Trophoblast cell (in vitro differentiated cells and primary cell): ENCODE data around the gene TSHZ1.

Source experiments
- DNase-seq, 2 donors: peaks; one replicate each; pipeline ENCODE4 v3.0.0-alpha.2; 2016
- H2AFZ ChIP-seq: 2 replicates; pipeline ENCODE4 v1.6.1; 2013; ENCODE audit warnings: low read length, moderate library complexity, mild to moderate bottlenecking; ENCODE audit not compliant: insufficient read depth, poor library complexity
- H2AK5ac ChIP-seq: 2 replicates; pipeline ENCODE4 v1.6.1; 2013; ENCODE audit warnings: mild to moderate bottlenecking, low read length
- H2BK120ac ChIP-seq: 2 replicates; pipeline ENCODE4 v1.6.1; 2013; ENCODE audit warnings: low read length, mild to moderate bottlenecking, moderate library complexity; ENCODE audit not compliant: insufficient read depth, poor library complexity
- H2BK12ac ChIP-seq: 2 replicates; pipeline ENCODE4 v1.6.1; 2013; ENCODE audit warnings: mild to moderate bottlenecking, low read length, moderate library complexity
- H2BK5ac ChIP-seq: 2 replicates; pipeline ENCODE4 v1.6.1; 2013; ENCODE audit warnings: low read length, low read depth, moderate library complexity, mild to moderate bottlenecking; ENCODE audit not compliant: poor library complexity
- H3K14ac ChIP-seq: 2 replicates; pipeline ENCODE4 v1.6.1; 2013; ENCODE audit warnings: mild to moderate bottlenecking, low read length
- H3K18ac ChIP-seq: 2 replicates; pipeline ENCODE4 v1.6.1; 2013; ENCODE audit warnings: mild to moderate bottlenecking, low read length
- H3K23ac ChIP-seq: 2 replicates; pipeline ENCODE4 v1.6.1; 2013; ENCODE audit warnings: low read length
- H3K27ac ChIP-seq: 2 replicates; pipeline ENCODE4 v1.5.1; 2013; ENCODE audit warnings: low read depth, mild to moderate bottlenecking, inconsistent platforms, low read length, moderate library complexity
- H3K27me3 ChIP-seq: 2 replicates; pipeline ENCODE4 v1.6.1; 2013; ENCODE audit warnings: inconsistent platforms, mild to moderate bottlenecking, low read length, moderate library complexity; ENCODE audit not compliant: insufficient read depth
- H3K36me3 ChIP-seq, 2 experiments: 1 replicate in 1 of 2; 2 replicates in 1 of 2; pipeline ENCODE4 v1.6.1; 2013; ENCODE audit warnings: low read length in 2 of 2, mild to moderate bottlenecking in 2 of 2, moderate library complexity in 1 of 2; ENCODE audit not compliant: insufficient read depth in 2 of 2, control insufficient read depth in 1 of 2
- H3K4ac ChIP-seq: 2 replicates; pipeline ENCODE4 v1.6.1; 2013; ENCODE audit warnings: low read depth, mild to moderate bottlenecking, low read length, moderate library complexity
- H3K4me1 ChIP-seq, 2 experiments: 1 replicate in 1 of 2; 2 replicates in 1 of 2; pipeline ENCODE4 v1.6.1; 2013; ENCODE audit warnings: low read length in 2 of 2, mild to moderate bottlenecking in 2 of 2, moderate library complexity in 1 of 2; ENCODE audit not compliant: insufficient read depth in 2 of 2, control insufficient read depth in 1 of 2
- H3K4me2 ChIP-seq: 2 replicates; pipeline ENCODE4 v1.6.1; 2013; ENCODE audit warnings: inconsistent platforms, mild to moderate bottlenecking, low read length, moderate library complexity
- H3K4me3 ChIP-seq: 2 replicates; pipeline ENCODE4 v1.5.1; 2013; ENCODE audit warnings: mild to moderate bottlenecking, low read depth, low read length, inconsistent platforms
- H3K79me1 ChIP-seq: one replicate; pipeline ENCODE4 v1.6.1; 2013; ENCODE audit warnings: low read length
- H3K79me2 ChIP-seq: 2 replicates; pipeline ENCODE4 v1.6.1; 2013; ENCODE audit warnings: low read length, mild to moderate bottlenecking; ENCODE audit not compliant: control insufficient read depth, insufficient read depth, poor library complexity
- H3K9ac ChIP-seq: 2 replicates; pipeline ENCODE4 v1.6.1; 2013; ENCODE audit warnings: mild to moderate bottlenecking, low read length
- H3K9me3 ChIP-seq: 2 replicates; pipeline ENCODE4 v1.6.1; 2013; ENCODE audit warnings: low read depth, mild to moderate bottlenecking, control low read depth, inconsistent platforms, low read length; ENCODE audit not compliant: insufficient read depth
- H4K12ac ChIP-seq: 2 replicates; pipeline ENCODE4 v1.6.1; 2013; ENCODE audit warnings: low read depth, mild to moderate bottlenecking, low read length, moderate library complexity
- H4K8ac ChIP-seq: 2 replicates; pipeline ENCODE4 v1.6.1; 2013; ENCODE audit warnings: low read depth, mild to moderate bottlenecking, low read length, moderate library complexity
- H4K91ac ChIP-seq: one replicate; pipeline ENCODE4 v1.6.1; 2013; ENCODE audit warnings: low read depth, mild to moderate bottlenecking, low read length, moderate library complexity
- WGBS: extraction: QIAGEN DNeasy Blood & Tissue Kit; methylation state at CpG from one replicate; pipeline ENCODE4 v1.1.7; 2013; ENCODE audit warnings: missing lambda C conversion rate; ENCODE audit not compliant: insufficient read length, insufficient coverage; ENCODE audit errors: extremely low coverage; 5-methylcytosine and 5-hydroxymethylcytosine counted together

Gene TSHZ1

DNA sequence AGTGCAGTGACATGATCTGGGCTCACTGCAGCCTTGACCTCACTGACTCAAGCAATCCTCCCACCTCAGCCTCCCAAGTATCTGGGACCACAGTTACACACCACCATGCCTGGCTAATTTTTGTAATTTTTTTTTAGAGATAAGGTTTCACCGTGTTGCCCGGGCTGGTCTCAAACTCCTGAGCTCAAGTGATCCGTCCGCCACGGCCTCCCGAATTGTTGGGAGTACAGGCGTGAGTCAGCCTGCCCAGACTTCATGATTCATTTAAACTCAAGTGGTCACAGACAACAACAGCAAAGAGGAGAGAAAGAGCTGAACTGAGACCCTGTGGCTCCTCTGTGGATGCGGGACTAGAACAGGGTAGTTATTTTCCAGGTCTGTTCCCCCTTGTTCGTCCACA lies 83.0 kb downstream of the TSHZ1 start:
- H3K27me3 ChIP-seq = no peaks in the 10 kb centered on the region
- H3K4ac ChIP-seq = no peak overlapping the region
- no CpG with 5 or more reads among the region's 9 CpGs for WGBS
- no peak overlapping the region for H3K9ac ChIP-seq
- no peak overlapping the region for H2BK5ac ChIP-seq
- no peak overlapping the region for H2AK5ac ChIP-seq
- peak; percentile 79 to 82 for DNase-seq
- H3K9me3 ChIP-seq = no peaks in the 10 kb centered on the region
- H2BK12ac ChIP-seq = no peak overlapping the region
- no peak overlapping the region for H3K23ac ChIP-seq
- H3K36me3 ChIP-seq = no peaks in the 10 kb centered on the region
- no peak overlapping the region for H3K4me3 ChIP-seq
- H2BK120ac ChIP-seq = no peak overlapping the region
- no peak overlapping the region for H4K8ac ChIP-seq
- H3K14ac ChIP-seq = no peak overlapping the region
- H3K27ac ChIP-seq = no peak overlapping the region
- no peak overlapping the region for H4K12ac ChIP-seq
- H3K18ac ChIP-seq = no peak overlapping the region
- no peaks in the 10 kb centered on the region for H3K79me1 ChIP-seq
- no peak overlapping the region for H4K91ac ChIP-seq
- H3K79me2 ChIP-seq = no peaks in the 10 kb centered on the region
- H2AFZ ChIP-seq = no peak overlapping the region
- no peak overlapping the region for H3K4me2 ChIP-seq
- H3K4me1 ChIP-seq = no peaks in the 10 kb centered on the region

DNA sequence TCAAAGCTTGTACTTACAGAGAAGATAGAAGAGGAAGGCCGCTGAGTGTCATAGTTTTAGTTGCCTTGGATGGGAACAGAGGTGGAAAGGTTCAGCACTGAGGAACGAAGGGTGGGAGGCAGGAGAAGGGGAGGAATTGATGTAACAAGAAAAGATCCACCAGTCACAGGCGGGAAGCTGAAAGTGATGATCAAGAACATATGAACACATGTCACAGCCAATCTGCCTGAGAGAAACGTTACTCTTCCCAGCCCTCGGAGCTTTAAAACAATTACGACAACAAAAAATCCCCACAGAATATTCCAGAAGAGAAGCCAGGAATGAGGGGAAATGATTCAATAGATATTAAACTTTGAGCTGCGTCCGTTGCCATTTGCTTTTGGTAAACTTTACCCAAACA lies 87.1 kb downstream of the TSHZ1 start:
- H2AFZ ChIP-seq = no peak overlapping the region
- no peak overlapping the region for H2BK5ac ChIP-seq
- H3K14ac ChIP-seq = no peak overlapping the region
- H3K4me3 ChIP-seq = no peak overlapping the region
- no peaks in the 10 kb centered on the region for H3K79me1 ChIP-seq
- no peak overlapping the region for H3K9ac ChIP-seq
- no peak overlapping the region for H3K27ac ChIP-seq
- H3K4ac ChIP-seq = no peak overlapping the region
- no peak overlapping the region for H3K23ac ChIP-seq
- no peak overlapping the region for H4K12ac ChIP-seq
- H4K91ac ChIP-seq = no peak overlapping the region
- H2AK5ac ChIP-seq = no peak overlapping the region
- no peaks in the 10 kb centered on the region for H3K27me3 ChIP-seq
- H3K79me2 ChIP-seq = no peaks in the 10 kb centered on the region
- no peaks in the 10 kb centered on the region for H3K36me3 ChIP-seq
- no peak overlapping the region for H3K4me2 ChIP-seq
- H3K9me3 ChIP-seq = no peaks in the 10 kb centered on the region
- WGBS = no CpG with 5 or more reads among the region's 8 CpGs
- no peak overlapping the region for H2BK120ac ChIP-seq
- H4K8ac ChIP-seq = no peak overlapping the region
- H2BK12ac ChIP-seq = no peak overlapping the region
- H3K18ac ChIP-seq = no peak overlapping the region
- DNase-seq = no peak
- no peaks in the 10 kb centered on the region for H3K4me1 ChIP-seq

DNA sequence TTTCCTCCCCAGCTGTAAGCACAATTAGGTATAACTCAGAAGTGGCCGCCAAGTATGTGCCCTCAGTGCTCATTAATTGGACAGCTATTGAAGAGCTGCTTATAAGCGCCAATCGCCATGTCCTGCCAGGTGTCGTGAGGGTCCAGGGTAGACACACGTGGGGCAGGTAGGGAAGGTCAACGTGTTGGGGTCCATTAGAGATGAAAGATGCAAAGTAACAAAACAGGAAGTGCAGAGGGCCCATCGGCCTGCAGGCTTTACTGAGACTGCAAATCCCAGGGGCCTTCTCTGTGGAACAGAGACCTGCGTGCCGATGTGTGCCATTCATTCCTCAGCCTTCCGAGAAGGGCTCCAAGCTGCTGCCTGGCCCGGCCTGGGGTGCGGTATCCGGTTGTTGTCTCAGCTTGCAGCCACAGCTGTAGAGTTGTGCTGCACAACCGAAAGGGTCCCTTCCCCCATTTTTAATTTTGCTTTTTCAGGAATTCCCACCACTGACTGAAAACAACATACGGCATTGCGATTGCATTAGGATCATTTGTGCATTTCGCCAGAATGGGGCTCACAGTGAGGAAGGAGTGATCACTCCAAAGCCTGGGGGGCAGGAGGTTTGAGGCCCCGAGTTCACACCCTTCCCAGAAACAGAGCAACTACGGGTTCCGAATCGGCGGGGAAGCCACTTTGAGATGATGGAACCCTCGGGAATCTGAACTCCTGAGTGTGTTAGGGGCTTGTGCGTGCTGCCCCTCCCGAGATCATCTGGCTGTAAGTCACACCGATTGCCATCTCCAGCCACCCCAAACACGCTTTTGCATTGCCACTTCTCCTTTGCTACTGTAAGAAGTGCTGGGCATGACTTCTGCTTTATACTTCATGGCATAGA lies 94.3 kb downstream of the TSHZ1 start:
- Histone ChIP-seq H3K36me3 (no peaks in the 10 kb centered on the region), H3K14ac (no peak overlapping the region), H3K9ac (peak overlapping the region; percentile 29), H2BK5ac (no peak overlapping the region), H3K4me2 (no peak overlapping the region), H3K18ac (no peak overlapping the region), H3K79me1 (no peaks in the 10 kb centered on the region), H2AK5ac (no peak overlapping the region), H4K12ac (no peak overlapping the region), H4K91ac (no peak overlapping the region), H3K4me1 (no peaks in the 10 kb centered on the region), H2BK12ac (no peak overlapping the region), H3K9me3 (peaks cover 2% of the 10 kb centered on the region), H3K27ac (no peak overlapping the region), H2BK120ac (no peak overlapping the region), H2AFZ (no peak overlapping the region), H3K79me2 (no peaks in the 10 kb centered on the region), H3K27me3 (no peaks in the 10 kb centered on the region), H4K8ac (no peak overlapping the region), H3K4ac (no peak overlapping the region), H3K23ac (no peak overlapping the region), H3K4me3 (no peak overlapping the region)
- no peak for DNase-seq
- WGBS = no CpG with 5 or more reads among the region's 27 CpGs

DNA sequence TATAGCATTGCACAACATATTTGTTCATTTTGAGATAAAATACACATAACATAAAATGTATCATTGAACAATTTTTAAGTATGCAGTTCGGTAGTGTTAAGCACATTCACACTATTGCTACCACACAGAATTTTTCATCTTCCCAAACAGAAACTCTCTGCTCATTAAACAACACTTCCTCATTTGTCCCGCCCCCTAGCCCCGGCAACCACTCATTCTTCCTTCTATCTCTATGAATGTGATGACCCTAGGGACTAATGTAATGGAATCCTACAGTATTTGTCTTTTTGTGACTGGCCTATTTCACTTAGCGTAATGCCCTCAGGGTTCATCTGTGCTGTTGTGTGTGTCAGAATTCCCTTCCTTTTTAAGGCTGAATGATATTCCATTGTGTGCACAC lies 95.4 kb downstream of the TSHZ1 start:
- Histone ChIP-seq H2AK5ac (no peak overlapping the region), H4K12ac (no peak overlapping the region), H3K36me3 (no peaks in the 10 kb centered on the region), H2BK5ac (no peak overlapping the region), H2BK12ac (no peak overlapping the region), H3K18ac (no peak overlapping the region), H3K4me2 (no peak overlapping the region), H3K4ac (no peak overlapping the region), H3K23ac (no peak overlapping the region), H3K79me1 (no peaks in the 10 kb centered on the region), H2BK120ac (no peak overlapping the region), H3K9ac (no peak overlapping the region), H3K27ac (no peak overlapping the region), H3K27me3 (no peaks in the 10 kb centered on the region), H3K79me2 (no peaks in the 10 kb centered on the region), H3K4me3 (no peak overlapping the region), H4K8ac (no peak overlapping the region), H4K91ac (no peak overlapping the region), H3K9me3 (peaks cover 2% of the 10 kb centered on the region), H3K4me1 (no peaks in the 10 kb centered on the region), H2AFZ (no peak overlapping the region), H3K14ac (no peak overlapping the region)
- no peak for DNase-seq
- no CpG with 5 or more reads among the region's 4 CpGs for WGBS
